Frontal cortex (tissue), 4 donors: ENCODE measurements around the gene CATSPER1. TPM values are rescaled to one million over a fixed set of nuclear protein-coding genes. Genes with fewer than 3 reads are reported as not detected.

Experiments
- DNase-seq, 2 donors: peaks; one replicate each; pipeline ENCODE4 v3.0.0; 2012; ENCODE audit warnings: low spot score in 2 of 2
- FAIRE-seq: peaks from 2 replicates; lab custom pipeline; 2012; peaks lifted over from hg19 to GRCh38; lab: Jason Lieb, UNC
- total RNA-seq: library from RNA; depleted of rRNA; stranded (reverse); fragments of >200 nt; gene quantifications from one replicate; pipeline ENCODE4 v1.2.3, GENCODE V29; 2014
- donor health status: control.
- donor health status: control.
- donor health status: control.

CATSPER1 gene
- not detected for total RNA-seq

DNA sequence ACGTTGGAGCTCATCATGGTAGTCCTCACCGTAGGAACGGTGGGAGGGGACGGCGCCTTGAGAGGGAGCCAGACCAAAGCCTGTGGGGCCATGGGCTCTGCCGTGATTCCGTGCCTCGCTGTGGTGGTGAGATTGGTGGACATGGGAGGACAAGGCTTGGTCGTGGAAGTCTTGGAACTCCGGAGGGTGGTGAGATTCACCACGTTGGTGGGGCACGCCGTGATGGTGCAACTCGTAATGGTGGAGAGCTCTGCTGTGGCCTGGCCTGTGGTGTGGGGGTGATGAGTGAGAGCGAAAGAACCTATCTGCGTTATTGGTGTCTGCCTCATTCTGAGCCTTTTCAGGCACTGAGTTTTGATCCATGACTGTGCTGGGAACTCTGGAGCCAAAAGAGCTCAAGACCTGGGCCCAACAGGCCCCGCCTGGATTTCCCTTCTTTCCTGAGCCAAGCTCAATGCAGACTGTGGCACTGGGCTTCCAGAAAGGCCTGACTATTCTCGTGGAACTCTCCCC, at the start of gene CATSPER1:
CATSPER1 (minus strand) TSS at position 463 of the 513 bp plus-strand sequence; CDS start at position 363, 100 bp downstream.
- FAIRE-seq (no peak), DNase-seq (no peak)

DNA sequence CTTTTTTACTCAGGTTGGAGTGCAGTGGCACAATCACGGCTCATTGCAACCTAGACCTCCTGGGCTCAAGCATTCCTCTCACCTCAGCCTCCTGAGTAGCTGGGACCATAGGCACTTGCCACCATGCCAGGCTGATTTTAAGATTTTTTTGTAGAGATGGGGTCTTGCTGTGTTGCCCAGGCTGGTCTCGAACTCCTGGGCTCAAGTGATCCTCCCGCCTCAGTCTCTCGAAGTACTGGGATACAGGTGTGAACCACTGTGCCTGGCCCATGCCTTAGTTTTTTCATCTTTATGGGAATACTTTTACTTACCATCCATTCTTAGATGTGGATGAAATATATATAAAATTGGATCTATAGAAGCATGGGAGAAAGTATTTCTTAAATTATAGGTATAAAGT, 49.0 kb upstream of the CATSPER1 start:
- no peak for FAIRE-seq
- no peak for DNase-seq

DNA sequence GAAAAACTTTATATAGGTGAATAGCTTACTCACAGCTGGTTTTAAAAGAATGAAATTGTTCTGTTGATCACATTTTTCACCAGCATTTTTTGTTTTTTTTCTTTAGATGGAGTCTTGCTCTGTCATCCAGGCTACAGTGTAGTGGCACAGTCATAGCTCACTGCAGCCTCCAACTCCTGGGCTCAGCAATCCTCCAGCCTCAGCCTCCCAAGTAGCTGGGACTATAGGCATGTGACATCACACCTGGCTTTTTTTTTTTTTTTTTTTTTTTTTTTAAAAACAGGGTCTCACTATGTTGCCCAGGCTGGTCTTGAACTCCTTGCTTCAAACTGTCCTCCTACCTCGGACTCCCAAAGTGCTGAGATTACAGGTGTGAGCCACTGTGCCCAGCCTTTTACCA, 47.4 kb upstream of the CATSPER1 start:
- FAIRE-seq (no peak), DNase-seq (no peak)

DNA sequence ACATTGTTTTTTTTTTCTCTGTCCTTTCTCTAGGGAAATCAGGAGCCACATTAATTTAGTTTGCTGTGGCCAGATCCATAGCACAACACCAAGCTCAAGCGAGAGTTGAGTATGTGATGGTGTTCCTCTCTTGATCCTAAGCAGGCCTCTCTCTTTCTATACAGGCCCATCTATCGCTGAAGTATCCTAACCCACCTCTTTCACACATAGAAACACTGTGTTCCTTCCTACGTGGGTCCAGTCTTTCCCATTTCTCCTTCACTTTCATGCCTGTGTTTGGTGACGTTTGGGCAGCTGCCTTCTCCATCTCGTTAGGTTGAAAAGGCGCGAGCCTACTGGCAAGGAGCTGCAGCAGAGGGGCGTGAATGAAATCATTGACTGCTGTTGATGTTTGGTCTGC, 46.2 kb upstream of the CATSPER1 start:
- no peak for DNase-seq

DNA sequence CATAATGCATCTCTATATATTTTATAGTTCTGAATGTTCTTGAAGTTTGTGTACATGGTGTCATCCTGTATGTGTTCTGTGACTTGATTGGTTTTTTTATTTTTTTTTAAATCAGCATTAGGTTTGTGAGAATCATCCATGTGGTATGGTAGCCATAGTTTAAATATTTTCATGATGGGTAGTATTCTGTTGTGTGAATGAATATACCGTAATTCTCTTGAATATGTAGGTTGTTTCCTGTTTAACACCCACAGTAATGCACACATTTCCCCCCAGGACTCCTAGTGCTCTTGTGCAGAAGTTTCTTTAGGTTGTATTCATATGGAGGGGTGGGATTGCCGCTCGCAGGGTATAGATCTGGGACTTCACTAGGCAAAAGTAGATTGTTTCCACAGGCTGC, 45.8 kb upstream of the CATSPER1 start:
- no peak for DNase-seq
- FAIRE-seq, result no peak

More for the DNA sequence above, 46.2 kb upstream of the CATSPER1 start:
- FAIRE-seq, result no peak

DNA sequence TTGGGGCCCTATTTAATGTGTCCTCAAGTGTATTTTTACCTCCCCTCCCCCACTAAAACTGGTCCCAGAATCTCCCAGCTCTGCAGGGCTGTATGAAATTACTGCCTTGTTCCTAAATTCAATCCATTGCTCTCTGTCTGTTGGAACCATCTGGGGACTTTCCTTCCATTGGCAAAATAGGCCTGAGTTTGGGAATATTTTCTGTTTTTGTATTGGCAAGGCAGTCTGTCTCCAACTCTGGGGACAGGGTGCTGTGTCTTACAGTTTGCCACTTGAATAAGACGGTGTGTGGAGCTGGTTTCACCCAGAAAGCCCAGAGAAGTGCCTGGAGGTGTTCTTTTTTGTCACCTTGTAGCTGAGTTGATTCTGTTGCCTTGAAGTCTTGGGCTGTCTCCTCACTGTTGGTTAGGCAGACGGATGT, 45.1 kb upstream of the CATSPER1 start:
- FAIRE-seq, result no peak
- peak in 1 of 2 donors; percentile 21 for DNase-seq

DNA sequence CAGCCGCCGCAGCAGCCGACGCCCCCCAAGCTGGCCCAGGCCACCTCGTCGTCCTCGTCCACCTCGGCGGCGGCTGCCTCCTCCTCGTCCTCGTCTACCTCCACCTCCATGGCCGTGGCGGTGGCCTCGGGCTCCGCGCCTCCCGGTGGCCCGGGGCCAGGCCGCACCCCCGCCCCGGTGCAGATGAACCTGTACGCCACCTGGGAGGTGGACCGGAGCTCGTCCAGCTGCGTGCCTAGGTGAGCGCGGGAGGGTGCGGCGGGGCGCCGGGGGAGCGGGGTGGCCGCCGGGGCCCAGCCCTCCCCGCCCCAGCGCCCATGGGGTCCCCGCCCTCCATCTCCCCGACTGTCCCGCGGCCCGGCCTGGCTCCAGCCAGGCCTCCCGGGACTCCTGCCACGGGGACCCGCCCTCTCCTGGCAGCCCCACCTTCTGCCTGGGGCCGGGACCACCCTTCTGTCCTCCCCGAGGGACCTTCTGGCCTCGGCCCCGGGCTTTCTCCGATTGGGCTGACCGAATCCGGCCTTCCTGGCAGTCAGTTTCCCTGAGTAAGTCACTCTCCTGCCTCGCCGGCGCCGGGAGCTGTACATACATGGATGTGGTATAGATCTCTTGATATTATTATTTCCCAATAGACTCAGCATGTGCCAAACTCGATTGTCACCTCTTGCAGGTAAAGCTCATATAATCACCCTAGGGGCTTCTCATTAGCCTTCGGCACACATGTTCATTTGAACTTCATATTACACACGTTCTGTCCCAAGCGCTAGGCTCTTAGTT, 44.5 kb upstream of the CATSPER1 start:
- DNase-seq, result peak; percentile 43 to 50
- FAIRE-seq, result no peak

DNA sequence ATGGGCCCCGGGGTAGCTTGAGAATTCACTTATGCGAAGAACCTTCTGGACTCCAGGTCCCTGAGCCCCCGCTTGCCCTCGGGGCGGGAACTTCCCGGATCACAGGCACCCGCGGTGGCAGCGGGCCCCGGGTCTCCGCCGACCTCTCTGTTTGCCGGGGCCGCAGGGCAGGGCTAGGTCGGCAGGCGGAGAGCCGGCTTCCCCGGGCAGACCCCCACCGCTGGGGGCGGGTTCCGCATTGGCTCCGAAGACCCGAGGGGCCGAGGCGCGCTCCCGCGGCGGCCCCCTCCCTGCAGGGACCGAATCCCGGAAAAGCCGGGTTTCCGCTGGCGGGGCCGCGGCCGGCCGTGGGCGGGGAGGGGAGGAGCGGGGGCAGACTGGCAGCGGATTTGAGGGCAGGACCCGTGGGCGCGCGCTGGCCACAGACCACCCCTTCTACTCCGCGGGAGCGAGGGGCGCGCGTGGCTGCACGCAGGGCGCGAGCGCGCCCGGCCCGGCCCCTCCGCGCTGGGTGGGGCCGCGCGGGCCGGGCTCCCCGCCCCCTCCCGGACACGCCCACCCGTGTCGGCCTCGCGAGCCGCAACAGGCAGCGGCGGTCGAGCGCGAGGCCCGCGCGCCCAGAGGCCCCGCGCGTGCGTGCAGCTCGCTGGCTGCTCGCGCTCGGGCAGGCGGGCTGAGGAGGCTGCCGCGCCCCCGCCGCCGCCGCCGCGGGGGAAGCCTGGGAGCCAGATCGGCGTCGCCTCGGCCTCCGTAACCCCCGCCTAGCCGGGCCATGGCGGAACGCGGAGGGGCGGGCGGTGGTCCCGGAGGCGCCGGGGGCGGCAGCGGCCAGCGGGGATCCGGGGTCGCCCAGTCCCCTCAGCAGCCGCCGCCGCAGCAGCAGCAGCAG, 43.7 kb upstream of the CATSPER1 start, which contains the start of gene PACS1:
PACS1 (plus strand) TSS at position 558 of the 889 bp plus-strand sequence; CDS start at position 773, 215 bp downstream.
- FAIRE-seq, result no peak
- peak; percentile 91 to 95 for DNase-seq

DNA sequence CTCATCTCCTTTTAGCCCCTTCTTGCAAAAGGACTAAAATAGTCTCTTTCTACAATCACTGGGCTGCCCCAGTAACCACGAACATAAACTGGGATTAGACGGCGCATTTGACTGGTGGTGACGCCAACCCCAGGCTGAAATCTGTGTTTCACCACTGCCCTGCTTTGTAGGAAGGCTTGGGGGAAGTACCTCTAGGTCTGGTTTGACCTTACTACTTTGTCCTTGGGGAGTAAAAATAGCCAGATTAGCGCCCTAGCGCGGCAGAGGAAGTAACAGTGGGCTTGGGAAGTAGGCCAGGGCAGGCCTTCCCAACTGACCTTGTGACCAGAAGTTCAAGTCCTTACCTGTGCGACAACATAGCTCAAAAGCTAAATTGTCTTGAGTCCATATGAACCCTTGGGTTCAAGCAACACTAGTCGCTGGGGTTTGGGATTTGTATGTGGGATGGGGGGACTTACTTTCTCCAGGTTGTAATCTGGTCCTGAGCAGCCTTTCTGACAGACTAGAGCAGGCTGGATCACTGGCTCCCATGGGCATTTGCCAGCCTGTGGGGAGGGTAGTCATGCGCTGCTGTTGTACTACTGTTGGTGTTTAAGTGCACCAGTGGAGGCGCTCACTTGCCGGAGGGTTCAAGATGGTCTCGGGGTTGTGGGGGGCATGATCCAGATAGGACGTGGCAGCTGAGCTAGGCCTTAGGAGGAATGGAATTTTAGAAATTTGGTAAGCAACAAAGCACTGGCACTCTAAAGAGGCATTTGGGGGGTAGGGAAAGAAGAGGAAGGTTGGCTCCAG, 42.8 kb upstream of the CATSPER1 start:
- FAIRE-seq (no peak), DNase-seq (peak; percentile 52 to 55)

DNA sequence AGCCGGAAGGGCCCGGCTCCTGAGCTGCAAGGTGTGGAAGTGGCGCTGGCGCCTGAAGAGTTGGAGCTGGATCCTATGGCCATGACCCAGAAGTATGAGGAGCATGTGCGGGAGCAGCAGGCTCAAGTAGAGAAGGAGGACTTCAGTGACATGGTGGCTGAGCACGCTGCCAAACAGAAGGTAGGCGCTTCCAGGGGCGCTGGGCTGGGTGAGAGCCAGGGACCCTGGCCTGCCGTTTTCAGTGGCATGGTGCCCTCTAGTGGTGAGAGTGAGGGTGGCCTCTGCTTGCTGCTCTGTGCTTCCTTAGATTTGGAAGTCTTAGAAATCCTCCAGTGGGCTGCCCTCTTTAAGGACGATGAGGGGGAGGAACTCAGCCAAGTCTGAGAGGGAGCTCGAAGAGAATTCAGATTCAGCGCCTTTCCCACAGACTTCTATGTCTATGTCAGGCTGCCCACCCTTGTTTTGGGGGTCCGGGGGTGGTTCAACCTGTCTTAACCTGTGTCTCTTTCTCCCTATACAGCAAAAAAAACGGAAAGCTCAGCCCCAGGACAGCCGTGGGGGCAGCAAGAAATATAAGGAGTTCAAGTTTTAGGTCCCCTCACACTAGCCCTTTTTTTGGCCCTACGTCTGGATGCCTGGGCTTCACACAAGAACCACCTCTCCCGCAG, 42.0 kb upstream of the CATSPER1 start:
- DNase-seq (peak; percentile 54 to 70), FAIRE-seq (no peak)

DNA sequence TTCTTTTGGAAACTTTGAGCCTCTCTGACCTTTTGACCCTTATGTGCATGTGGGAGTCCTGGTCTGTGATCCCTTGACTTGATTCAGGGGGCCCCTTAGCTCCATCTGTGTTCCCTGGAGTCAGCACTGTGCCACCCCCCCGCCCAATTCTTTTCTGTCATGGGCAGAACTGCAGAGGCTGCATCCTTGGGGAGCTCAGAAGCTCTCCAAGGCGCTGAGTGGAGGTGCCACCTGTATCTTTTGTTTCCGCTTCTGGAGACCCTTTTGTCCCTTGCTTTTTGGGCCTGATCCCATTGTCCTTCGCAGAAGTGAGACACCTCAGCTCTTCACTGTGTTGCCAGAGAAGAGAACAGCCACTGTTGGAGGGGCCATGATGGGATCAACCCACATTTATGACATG, 41.4 kb upstream of the CATSPER1 start:
- no peak for FAIRE-seq
- no peak for DNase-seq

DNA sequence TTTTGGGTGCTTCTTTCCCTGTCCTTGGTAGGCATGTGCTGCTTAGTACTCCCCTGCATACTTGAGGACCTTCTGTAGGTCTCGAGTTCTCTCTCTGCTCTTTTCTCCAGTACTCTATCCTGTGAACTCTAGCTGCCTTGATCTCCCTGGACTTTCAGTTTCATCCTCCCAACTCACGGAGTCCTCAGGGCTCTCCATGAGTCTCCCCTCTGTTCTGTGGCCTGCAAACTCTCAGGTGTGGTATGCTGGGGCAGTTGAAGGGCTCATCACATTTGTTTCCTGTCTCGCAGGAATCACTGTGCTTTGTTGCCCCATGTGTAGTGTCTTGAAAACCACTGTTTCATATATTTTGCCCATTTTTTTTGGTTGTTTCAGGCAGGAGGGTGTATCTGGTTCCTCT, 40.5 kb upstream of the CATSPER1 start:
- FAIRE-seq, result no peak

DNA sequence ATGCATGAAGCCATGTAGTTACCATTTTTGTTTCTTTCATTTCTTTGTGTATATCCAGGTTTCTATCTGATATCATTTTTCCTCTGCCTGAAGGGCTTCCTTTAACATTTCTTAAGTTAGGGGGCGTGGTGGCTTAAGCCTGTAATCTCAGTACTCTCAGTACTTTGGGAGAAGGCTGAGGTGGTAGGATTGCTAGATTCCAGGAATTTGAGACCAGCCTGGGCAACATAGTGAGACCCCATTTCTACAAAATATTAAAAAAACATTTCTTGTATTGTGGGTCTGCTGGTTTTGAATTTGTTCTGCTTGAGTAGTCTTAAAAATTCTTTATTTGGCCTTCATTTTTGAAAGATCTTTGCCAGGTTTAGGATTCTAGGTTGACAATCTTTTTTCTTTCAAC, 38.3 kb upstream of the CATSPER1 start:
- DNase-seq, result no peak
- no peak for FAIRE-seq

More for the DNA sequence above, 40.5 kb upstream of the CATSPER1 start:
- no peak for DNase-seq

DNA sequence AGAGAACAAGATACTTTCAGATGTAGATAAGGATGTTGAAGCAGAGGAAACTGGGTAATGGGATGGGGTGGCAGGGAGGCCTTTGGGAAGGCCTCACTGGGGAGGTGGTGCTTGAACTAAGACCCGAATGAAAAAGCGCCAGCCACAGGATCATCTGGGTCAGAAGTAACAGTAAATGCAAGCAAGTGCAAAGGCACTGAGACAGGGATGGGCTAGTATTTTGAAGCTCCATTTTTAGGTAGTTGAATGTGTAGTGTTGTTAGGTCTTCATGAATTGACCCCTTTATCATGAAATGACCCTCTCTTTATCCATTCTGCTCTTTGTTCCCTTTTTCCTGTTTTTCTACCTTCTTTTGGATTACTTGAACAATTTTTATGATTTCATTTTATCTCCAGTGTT, 37.6 kb upstream of the CATSPER1 start:
- no peak for DNase-seq
- no peak for FAIRE-seq

DNA sequence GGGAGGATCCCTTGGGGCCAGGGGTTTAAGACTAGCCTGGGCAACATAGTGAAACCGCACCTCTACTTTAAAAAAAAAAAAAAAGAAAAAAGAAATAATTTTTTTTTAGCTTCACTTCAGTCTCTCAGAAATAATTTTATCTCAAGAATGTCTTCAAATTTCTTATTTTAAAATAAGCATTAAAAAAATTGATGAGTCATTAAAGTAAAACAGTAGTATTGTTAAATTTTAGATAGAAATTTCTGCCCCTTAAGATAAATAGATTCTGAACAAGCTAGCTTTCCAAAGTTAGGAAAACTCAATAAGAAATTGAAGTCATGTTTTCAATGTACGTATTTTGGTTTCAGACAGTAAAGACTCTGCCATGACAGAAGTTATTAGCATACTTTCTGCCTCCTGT, 36.1 kb upstream of the CATSPER1 start:
- DNase-seq (no peak), FAIRE-seq (no peak)

DNA sequence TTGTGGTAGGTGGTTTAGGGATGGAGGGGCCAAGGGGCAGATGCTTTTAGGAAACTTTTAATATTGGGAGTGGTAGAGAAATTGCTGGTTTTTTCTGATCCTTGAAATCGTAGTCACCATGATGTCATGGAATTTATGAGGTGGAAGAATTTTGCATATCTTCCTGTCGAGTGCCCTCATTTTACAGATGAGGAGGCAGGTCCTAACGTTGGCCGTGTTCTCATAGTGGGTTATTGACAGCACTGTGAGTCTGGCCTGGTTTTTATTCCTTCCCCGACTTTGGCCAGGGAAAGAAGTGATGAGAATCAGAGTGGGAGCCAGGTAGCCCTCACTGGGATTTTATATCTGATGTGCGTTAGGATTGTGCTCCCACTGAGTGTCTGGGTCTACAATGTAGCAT, 35.0 kb upstream of the CATSPER1 start:
- FAIRE-seq, result no peak
- no peak for DNase-seq

DNA sequence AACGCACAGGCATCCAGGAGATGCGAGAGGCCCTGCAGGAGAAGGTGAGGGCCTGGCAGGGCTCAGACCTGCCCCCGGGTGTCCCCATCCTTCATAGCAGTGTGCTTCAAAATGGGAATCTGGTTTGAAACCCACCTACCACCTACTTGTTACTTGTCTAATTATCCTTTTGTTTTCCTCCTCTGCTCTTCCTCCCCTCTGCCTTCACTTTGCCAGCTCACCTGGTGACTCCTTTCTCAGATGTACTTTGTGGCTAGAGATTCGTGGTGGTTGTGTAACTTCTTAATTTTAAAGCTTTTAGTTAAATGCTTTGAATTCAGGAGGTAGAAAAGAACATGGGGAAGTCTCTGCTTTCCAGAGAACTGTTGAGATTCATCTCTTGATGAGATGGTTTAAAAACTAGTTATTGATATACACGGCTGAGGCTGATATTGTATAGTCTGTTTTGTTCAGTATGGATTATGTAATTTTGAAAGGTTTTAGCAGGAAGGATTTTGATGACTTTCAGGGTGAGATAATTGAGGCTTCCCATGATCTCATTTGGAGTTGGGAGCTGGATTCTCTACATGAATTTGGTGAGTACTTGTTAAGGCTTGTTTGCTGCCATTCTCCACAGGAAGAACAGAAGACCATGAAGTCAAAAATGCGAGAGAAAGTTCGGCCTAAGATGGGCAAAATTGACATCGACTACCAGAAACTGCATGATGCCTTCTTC, 33.8 kb upstream of the CATSPER1 start:
- DNase-seq, result no peak
- no peak for FAIRE-seq

DNA sequence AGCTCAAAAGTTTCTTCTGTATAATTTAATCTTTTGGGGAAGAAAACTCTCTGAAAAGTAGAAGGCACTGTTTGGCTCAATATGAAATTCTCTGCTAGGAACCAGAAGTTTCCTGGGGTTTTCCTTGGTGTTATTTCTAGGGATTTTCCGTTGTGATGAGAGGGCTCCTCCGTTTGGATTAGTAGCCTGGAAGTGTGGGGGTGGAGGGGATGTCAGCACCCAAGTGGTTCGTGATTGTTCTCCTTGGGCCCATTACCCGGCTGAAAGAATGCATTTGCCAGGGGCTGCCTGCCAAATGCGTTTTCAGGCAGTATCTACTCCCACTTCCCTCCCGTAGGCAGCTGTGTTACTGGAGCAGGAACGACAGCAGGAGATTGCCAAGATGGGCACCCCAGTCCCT, 30.2 kb upstream of the CATSPER1 start:
- FAIRE-seq (no peak), DNase-seq (no peak)

DNA sequence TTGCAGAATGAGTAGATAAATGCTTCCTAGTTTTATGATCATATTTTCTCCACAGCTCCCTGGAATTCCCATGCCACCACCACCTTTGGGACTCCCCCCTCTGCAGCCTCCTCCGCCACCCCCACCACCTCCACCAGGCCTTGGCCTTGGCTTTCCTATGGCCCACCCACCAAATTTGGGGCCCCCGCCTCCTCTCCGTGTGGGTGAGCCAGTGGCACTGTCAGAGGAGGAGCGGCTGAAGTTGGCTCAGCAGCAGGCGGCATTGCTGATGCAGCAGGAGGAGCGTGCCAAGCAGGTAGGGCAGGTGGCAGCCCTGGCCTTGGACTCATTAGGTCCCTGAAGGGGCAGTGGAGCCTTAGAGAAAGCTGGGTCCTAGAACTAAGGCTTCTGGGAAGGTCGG, 28.7 kb upstream of the CATSPER1 start:
- no peak for FAIRE-seq
- DNase-seq, result no peak
